Stomach (tissue), 4 donors: ENCODE results near the gene FCRL6.

Experiments
- CTCF ChIP-seq, 7 experiments: fragments of 450-650 bp in 4 of 7; fragments of 200-600 bp in 3 of 7; sonication (generic) in 3 of 7; IDR thresholded peaks; one replicate each; pipeline ENCODE4 v1.5.1; 2016 to 2019; ENCODE audit warnings: antibody characterized with exemption in 7 of 7, control low read depth in 2 of 7, mild to moderate bottlenecking in 1 of 7
- EP300 ChIP-seq: sonication (generic); formaldehyde crosslinking; IDR thresholded peaks from one replicate; pipeline ENCODE4 v1.6.1; 2017; ENCODE audit warnings: antibody characterized with exemption
- POLR2A ChIP-seq, 4 donors: fragments of 450-650 bp; IDR thresholded peaks; one replicate each; pipeline ENCODE4 v1.6.1; 2016; ENCODE audit warnings: antibody characterized with exemption in 4 of 4, control low read depth in 2 of 4, mild to moderate bottlenecking in 1 of 4, moderate library complexity in 1 of 4
- POLR2AphosphoS5 ChIP-seq, 3 donors: sonication (generic); formaldehyde crosslinking; IDR thresholded peaks; one replicate each; pipeline ENCODE4 v1.6.1; 2016; ENCODE audit warnings: antibody characterized with exemption in 3 of 3

DNA sequence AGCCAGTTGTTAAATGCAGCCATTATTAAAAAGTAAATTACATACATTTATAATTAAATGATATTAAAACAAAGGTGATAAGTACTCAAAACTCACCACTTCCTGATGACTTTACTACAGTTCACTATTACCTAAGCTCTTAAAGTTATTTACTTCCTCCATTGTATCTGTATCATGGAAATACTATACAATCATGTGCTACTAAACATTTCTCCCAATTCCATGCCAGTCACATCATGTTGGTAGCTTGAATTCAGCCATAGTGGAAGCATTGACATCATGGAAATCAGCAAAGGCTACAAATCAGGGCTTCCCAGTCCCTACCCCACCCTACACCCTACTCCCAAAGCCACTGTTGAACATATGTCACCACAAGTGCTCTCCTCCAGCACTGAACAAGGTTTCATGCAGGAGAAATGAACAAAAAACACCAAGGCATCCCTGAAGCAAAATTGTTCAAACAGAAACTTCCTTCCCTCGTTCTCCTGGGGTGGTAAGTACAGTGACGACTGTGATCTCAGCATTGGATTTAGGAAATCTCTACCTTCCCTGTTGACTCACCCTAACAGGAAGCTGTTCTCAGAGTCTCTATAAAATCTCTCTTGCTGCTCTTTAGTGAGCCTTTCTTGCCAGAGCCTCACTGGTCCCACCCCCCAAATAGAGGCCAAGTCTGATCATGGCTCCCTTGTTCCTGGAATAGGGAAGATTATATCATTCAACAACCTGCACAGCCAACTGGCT is 47.6 kb downstream of the FCRL6 start:
- TF ChIP-seq CTCF (IDR thresholded peaks at IDR 0.05): no peak
- TF ChIP-seq POLR2A (IDR thresholded peaks at IDR 0.05): no peak
- TF ChIP-seq POLR2AphosphoS5 (IDR thresholded peaks at IDR 0.05): no peak
- TF ChIP-seq EP300: no peak
